Activated gamma-delta T cell treated with Interleukin-2 at 50 U/mL for 16 hours (primary cell): Measurements from ENCODE around the gene LCT.
A peak's percentile ranks its signal among the peaks of the same experiment; 100 is the strongest.
"Not testable (repeated sequence)": the region's sequence is repeated elsewhere in the genome, so short reads cannot be mapped to it uniquely, and the experiment has no call there.

Experiments
- DNase-seq: peaks from one replicate; pipeline ENCODE4 v3.0.0-alpha.2; 2020

The LCT gene

DNA sequence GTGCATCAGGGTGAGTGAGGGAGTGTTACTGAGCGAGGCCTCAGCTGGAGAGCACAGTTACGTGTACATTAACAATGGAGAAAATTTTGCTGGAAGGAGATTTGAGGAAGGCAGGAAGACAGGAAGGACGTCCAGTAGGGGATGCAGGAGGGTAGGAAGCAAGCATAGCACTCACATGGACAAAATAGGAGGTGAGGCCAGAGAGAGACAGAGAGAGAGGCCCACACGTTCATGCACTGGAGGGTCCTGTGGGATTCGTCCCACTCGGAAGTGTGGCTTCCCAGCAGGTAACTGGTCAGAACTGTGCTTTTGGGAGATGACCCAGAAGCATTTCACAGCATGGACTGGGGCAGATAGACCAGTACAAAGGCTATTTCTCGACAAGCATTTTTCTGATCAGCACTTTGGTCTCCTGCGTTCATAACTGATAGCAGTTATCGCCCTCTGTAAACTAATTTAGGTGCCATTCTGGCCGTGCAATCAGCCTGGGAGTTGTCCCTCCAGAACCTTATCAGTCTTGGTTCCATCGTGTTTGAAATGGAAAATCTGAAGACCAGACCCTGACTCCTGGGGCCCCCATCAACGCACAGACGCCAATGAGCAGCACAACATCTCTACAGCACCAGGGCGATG, 5.7 kb downstream of the LCT start:
- DNase-seq: no peak

DNA sequence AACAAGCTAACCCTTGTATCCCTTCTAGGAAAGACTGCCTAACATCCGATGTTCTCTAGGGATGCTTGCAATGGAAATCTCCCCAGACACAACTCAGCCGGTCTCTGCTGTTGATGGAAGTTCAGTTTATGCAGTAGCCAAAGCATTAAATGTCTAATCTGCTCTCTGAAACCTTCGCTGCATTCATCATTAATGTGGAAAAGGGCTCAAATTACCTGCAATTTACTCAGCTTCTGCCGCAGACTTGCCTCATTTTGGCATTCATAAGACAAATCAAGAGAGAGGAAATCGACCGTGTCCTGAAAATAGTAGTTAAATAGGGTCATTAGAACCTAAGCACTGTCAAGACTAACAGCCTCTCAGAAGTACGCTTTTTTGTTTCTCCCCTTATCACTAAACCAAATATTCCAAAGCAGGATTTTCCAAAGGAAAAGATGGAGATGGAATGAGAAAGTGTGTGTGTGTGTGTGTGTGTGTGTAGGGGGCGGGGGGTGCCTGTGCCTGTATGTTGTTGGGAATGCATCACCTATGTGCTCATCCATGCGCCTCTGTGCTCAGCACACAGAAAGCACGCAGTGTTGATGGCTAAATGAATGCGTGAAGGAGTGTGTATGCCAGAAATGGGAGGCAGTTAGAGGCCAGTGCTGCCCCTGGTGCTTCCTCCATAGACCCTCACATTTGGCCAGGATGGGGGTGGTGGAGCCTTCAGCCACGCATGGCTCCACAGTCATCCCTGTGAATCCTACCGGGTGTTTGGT, 7.4 kb downstream of the LCT start:
- DNase-seq: no peak

DNA sequence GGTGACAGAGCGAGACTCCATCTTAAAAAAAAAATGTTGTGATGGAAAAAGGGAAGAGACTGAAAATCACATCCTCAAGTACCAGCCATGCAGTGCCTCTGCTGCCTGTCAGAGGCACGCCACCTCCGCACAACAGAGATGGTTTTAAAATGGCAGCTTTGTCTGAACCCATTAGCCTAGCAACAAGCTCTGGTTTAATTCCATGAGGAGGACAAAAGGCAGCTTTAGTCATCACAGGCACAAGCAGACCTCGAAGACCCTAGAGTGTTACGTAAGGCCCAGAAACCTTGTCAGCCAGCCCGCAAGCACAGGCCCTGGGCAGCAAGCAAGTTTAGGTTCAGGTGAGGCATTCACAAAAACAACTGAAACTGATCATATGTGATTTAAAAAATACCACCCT, 10.4 kb downstream of the LCT start:
- no peak for DNase-seq

DNA sequence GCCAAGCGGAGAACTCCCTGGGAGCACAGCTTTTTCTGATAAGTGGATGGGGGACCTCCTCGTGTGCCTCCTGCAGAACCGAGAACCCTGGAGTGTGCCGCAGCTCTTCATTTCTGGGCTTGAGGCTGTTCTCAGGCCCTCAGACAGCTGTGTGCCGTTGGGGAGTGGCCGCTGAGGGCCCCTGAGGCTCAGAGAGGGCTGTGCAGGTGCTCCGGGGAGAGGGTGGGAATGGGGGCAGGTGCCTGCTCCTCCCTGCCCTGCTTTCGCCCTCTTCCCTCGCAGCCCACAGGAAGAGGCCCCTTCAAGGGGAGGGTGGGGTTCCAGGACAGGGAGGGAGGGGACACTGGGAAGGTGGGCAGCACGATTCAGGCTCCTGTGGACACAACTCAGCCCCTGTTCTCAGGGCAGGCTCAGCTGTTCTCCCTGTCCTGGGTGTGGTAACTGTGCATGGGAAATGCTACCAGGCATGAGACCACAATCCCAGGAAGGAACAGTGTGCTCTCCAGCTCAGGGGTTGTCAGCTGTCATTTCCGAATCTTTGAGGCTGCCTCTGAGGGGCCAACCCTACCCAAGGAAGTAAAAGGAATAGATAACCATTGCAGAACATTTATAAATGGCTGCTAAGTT, 11.3 kb downstream of the LCT start:
- DNase-seq: no peak

DNA sequence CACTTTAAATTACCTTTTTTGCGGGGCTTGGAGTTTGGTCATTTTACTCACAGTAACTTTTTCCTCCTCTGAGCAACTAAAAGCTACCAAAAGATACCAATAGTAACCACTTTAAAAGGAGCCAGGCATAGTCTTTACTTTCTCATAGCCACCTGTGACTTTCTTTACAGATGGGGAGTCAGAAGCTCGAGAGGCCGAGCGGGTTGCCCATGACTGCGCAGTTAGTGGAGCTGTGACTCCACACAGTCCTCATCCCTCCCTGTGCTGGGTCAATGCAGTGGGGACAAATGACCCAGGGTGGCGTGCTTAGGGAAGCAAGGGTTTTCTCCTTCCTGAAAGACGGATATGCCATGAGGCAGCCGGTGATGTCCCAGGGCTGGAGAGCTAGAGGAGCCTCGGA, 11.9 kb downstream of the LCT start:
- no peak for DNase-seq

DNA sequence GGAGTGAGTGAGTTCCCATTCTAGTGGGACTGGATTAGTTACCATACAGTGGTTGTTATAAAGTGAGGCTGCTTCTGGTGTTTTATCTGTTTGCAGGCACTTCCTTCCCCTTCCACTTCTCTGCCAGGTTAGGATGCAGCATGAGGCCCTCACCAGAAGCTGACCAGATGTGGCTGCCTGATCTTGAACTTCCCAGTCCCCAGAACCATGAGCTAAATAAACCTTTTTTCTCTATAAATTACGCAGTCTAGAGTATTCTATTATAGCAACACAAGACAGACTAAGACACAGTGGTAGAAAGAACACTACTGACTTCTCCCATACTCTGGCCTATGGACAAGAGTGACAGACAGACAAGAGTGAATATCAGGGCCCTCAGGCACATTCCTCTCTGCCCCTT, 14.1 kb downstream of the LCT start:
- DNase-seq: no peak

DNA sequence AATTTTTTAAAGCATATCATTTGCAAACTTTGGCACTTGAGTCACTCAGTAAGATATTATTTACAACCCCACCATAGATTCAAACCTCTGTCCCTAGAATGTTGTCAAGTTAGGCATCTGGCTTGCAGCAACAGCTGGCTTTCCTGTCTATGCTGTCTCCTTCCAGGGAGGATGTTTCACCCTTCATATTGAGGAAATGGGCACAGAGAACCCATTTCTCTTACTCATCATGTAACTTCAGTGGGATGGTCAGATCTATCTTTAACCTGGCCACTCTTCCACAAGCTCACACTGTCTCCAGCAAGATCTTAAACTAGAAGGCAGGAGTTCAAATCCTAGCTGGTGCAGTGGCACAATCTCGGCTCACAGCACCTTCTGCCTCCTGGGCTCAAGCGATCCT, 15.8 kb downstream of the LCT start:
- no peak for DNase-seq

DNA sequence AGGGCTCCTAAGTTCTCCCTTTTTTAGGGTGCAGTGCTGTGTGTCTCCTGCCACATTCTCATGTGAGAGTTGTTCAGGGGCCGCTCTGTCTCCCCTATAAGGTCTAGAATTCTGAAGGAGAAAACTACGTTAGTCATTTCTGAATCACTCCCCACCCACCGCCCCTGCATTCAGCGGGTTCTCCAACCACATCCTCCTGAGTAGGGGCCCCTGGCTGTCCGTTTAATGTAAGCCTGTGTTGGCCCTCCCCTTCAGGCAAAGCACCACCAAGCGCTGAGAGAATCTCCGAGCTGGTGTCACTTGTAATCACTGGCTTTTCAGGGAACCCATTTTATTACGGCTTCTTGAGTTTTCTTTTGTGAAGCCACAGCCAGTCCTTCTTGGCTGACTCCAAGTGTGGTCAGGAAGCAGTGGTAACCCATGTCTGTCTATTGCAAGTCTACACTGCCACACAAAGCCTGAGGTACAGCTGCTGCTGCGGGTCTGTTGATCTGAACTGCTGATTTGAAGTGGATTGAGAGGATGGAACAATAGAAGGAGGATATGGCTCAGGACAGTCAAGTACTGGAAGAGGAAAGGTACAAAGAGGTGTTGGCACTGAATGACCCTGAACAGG, 16.9 kb downstream of the LCT start:
- peak; percentile 73 for DNase-seq

DNA sequence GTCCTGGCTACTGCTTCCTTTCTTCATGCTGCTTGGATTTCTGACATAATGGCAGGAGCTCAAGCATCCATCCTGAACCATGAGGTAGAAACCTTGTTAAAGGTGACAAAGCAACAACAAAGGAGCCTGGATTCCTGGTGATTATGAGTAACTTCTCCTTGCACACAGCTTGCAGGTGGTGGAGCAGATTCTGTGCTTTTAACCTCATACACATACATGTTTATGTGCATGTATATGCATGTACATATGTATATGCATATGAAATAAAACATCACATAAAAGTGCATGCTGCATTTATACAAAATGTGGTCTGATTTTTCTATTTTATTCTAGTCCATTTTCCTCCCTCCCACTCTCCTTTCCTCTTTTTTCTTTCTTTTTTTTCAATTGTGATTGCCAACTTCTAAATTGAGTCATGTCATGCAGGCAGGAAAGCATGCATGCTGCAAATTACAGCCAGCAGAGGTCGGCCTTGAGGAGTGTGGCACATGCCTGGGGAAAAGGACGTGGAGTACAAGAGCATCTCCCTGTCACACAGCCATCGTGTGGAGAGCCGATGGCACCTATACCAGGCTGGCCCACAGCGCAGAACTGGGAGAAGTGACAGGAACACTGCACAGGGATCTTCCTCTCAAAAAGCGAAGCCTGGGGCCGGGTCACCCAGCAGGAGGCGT, 17.9 kb downstream of the LCT start:
- DNase-seq: no peak

DNA sequence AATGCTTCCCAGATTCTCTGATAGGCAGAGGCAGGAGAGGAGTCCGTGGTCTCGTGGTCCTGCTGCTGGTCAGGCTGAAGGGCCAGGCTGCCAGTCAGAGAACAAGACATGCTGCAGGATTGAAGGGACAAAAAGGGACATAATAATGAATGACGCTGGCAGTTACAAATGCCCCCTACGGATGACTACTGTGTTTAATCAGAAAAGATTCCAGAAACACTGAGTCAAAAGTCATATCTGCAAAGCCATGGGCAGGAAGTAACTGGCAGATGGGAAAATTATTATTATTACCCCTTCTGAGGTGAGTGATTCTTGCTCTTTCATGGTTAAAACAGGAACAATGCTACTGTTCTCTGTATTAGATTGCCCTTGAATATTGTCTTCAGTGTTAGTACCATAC, 19.0 kb downstream of the LCT start:
- no peak for DNase-seq

DNA sequence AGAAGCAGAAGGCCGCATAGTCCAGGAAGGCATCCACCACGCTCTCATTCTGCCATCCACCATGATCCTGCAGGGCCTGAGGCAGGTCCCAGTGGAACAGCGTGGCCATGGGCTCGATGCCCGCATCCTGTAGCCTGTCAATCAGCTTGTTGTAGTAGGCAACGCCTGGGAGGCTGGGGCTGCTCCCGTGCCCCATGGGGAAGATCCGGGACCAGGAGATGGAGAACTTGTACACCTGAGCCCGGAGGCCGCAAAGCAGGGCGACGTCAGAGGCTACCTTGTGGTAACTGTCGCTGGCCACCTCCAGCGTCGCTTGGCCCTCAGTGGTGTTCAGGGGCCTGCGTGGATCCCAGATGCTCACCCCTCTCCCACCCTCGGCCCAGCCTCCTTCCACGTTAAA, 19.5 kb downstream of the LCT start:
- no peak for DNase-seq

DNA sequence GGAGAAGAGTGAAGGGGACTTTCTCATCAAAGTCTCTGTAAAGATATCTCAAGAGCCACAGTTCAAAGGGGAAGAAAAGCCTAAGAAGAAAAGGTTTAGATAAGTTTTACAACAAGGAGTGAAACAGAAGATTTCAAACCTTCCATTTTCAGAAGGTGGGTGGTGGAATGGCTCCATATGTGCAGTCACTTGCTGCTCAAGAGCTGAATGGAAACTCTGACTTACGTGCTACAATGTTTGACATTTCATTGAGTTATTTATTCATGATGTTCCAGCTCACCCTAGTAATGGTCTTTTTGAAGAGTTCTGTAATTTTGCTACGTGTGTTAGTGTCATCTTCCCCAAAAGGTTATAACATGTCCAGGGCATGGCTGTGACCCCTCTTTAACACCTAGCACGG, 21.7 kb downstream of the LCT start:
- DNase-seq: no peak

DNA sequence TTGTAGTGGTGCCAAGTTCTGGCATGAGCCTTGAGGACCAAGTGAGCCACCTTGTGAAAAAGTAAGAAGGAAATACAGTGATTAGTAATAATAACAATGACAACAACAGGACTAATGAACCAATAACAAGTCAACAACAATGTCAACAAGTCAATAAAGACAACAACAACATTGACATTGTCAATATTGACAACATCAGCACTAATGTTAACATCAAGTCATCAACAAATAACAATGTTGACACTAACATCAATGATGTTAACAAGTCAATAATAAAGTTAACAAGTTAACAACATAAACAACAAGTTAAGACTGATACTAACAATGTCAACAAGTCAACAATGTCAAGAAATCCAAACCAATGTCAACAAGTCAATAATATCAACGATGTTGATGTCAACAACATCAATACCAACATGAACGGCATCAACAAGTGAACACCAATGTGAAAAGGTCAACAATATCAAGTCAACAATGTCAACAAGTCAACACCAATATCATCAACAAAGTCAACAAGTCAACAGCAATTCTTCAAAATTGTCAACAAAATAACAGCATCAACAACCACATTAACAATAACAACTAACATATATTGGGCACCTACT, 24.0 kb downstream of the LCT start:
- no peak for DNase-seq

DNA sequence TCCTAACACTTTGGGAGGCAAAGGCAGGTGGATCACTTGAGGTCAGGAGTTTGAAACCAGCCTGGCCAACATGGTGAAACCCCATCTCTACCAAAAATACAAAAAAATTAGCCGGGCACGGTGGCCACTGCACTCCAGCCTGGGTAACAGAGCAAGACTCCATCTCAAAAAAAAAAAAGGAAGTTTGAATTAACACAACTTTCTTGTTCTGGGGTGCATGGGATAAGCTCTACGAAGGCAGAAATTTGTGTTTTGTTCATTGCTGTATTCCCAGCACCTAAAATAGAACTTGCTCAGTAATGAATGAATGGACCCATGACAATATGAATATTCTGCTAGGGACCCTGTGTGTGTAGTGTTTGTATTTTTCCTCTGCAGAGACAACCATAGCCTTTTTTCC, 29.1 kb downstream of the LCT start:
- not testable (repeated sequence) for DNase-seq

DNA sequence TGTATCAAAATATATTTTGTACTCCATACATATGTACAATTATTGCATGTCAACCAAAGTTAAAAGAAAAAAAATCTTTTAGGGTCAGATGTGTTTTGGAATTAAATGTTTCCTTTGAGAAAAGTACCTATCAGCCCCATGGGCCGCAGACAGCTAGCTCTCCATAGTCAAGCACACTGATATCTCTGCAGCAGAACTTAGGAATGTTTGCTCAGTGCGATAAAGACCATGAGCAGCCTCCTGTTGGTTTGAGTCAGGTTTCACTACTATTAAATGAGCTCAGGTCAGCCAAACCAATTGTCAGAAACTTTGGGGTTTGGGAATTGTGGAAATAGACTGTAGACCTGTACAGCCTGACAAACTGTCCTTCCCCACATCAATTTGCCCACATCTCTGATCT, 33.7 kb downstream of the LCT start:
- DNase-seq: no peak

DNA sequence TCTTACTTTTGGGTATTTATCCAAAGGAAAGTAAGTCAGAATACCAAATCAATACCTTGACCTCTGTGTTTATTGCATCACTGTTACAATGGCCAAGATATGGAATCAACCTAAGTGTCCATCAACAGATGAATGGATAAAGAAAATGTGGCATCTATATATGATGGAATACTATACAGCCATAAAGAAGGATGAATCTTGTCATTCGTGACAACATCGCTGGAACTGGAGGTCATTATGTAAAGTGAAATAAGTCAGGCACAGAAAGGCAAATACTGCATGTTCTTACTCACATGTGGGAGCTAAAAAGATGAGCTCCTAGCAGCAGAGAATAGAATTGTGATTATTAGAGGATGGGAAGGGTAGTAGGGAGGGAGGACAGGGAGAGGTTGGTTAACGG, 34.6 kb downstream of the LCT start:
- no peak for DNase-seq

DNA sequence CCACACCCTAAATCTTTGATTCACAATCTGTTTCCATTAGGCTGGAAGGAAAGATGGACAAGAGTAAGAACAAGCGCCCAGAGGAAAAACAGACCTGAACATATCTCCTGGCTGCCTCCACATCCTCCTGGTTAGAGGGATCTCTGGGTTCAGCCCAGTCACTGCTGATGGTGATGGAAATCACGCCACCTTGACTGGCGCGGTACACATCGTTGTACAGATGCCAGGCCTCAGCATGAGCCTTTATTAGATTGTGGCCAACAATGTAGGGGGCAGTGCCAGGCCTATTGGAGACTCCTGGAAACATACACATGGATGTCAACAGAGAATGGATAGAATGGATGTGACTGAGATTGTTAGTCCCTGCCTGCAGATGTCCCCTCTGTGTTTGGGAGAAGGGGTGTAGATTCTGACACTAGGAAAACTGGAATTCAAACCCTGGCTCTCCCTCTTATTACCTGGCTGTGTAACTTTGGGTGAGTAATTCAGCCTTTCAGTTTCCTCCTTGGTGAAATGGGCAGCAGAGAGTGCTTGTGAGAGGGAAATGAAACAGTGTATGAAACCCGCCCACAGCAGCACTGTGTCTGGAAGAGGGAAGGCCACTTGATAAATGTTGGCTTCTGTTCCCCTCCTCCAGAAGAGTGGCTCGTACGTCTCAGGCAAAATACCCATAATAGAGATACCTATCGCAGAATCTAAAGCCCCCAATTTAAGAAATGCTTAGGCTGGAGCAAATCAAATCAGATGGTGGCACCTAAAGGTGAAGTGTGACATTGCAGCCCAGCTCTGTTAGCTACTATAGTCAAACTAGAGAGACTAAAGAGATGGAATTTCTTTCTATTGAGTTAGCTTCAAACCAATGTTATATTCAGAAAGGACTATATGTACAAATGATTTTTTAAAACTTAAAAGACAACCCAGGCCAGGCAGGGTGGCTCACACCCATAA, 36.2 kb downstream of the LCT start:
- no peak for DNase-seq

DNA sequence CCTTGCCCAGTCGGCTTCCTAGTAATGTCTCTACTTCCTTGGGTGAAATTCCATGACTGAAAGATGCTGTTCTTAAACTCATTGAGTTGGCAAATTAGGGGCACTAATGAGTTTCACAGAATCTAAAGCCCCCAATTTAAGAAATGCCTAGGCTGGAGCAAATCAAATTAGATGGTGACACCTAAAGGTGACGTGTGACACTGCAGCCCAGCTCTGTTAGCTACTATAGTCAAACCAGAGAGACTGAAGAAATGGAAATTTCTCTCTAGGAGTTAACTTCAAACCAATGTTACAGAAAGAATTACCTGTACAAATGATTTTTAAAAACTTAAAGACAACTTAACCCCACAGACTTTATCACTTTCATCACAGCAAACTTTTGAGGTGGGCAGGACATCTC, 37.2 kb downstream of the LCT start:
- DNase-seq: no peak

DNA sequence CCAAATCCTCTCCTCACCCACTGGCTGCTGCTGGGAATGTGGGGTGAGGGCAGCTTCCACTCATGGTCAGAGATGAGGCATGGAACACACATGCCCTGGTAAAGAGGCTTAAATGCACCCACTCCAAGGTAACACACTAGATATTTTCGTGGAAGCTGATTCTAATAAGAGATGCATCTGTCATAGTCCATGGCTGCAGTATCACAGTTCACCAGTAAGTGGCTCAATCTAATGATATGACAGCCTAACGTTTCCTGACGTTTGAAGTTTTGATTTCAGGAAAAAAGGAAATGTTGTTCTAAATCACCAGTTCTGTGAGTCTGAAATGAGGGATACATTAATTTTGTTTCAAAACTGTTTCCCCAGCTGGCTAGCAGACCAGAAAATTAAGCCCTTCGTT, 38.2 kb downstream of the LCT start:
- DNase-seq: no peak

DNA sequence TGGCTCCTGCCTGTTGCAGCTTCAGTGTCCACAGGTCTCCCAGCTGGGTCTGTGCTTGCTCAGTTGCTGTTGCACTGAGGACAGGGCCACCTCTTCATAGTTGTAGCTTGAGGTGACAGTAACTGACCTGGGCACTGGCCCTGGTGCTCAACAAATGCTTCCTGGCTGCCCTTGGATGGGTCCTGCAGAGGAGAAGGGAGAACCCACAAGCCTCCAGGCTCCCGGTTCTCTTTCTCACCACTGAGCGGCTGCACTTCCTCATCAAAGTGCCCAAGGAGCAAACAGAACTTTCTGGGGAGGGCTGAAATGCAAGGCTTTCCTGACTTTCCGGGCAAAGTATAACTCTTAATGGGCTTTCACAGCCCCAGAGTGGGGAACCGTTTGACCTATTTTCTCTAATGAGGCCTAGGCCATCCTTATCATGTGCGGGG, 38.7 kb downstream of the LCT start:
- DNase-seq: no peak

DNA sequence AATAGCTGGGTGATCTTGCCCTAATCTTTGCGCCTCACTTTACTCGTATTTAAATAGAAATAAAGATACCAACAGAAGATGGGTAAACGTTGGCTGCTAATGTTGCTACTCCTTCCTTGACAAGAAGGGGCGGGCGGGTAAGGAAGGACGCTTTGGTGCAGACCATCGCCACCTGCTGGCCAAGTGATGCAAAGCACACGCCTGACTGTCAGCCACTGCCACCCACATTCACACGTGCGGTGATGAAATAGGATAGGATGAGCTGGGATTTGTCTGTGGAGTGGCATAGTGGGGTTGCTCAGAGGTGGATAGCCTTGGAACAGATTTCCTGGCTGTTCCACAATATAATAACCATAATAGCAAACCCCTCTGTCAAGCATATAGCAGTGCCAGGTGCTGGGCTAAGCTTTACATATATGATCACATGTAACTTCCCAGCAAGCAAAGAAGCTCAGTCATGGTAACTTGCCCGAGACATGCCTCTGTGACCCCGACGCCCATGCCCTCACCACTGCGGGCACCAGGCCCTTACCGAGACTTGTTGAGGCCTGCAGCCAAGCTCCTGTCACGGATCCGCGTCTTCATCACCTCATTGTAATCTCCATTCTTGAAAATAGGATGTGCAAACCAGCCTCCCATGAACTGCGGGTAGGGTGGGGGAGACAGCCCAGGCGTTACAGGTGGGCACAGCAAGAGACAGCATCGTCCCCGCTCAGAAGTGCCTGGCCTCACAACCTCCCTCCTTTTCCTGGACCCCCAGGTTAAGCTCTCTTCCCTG, 39.3 kb downstream of the LCT start:
- DNase-seq: peak; percentile 75
